ENCODE data around the gene GMEB1.
"Not testable (repeated sequence)": the region's sequence is repeated elsewhere in the genome, so short reads cannot be mapped to it uniquely, and the experiment has no call there.

The GMEB1 gene, protein sequence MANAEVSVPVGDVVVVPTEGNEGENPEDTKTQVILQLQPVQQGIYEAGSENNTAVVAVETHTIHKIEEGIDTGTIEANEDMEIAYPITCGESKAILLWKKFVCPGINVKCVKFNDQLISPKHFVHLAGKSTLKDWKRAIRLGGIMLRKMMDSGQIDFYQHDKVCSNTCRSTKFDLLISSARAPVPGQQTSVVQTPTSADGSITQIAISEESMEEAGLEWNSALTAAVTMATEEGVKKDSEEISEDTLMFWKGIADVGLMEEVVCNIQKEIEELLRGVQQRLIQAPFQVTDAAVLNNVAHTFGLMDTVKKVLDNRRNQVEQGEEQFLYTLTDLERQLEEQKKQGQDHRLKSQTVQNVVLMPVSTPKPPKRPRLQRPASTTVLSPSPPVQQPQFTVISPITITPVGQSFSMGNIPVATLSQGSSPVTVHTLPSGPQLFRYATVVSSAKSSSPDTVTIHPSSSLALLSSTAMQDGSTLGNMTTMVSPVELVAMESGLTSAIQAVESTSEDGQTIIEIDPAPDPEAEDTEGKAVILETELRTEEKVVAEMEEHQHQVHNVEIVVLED

DNA sequence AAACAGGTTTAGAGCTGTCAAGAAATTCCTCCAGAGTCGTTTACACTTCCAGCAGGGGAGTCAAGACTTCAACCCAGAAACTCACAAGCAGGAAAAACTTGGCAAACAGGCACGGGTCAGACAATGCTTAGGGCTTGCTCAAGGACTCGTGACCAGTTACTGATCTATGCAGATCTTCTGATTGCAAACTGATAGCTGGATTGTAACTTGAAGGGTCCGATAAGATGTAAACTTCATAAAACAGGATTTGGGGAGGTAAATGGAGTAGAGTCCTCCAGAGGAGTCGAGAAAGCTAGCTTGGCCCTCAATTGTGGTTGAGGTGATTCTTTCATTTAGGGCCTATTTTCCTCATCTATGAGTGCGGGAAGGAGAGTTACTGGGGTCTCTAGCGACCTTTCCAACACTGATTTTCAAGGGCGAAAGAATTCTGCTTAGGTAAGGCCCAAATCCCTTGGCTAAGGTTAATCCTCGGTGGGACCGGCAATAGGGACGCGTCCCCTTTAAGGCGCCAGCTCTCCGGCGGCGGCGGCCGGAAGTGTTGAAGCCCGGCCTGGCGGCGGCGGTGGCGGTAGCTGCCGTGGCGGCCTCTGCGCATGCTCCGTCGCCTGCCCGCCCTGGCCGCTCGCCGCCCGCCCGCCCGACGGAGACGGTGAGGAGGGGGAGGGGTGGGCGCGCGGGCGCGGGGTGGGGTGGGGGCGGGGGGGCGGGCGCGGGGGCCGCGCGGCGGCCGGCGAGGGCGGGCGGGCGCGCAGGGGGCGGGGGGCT, at the start of gene GMEB1:
Gene GMEB1, plus strand, starts transcription at position 594 of the 765 bp plus-strand sequence. CDS start 14,829 bp downstream, outside the sequence.
- DNase-seq: peak; percentile 87

DNA sequence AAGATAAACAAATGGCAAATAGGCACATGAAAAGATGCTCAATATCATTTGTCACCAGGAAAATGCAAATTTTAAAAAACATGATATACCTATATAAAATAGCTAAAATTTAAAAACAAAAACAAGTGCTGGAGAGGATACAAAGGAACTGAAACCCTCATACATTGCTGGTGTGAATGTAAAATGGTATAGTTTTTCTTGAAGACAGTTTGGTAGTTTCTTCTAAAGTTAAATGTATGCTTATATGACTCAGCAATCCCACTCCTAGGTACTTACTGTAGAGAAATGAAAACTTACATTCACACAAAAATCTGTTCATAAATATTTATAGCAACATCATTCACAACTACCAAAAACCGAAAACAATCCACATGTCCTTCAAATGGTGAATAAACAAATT, 36.9 kb upstream of the GMEB1 start:
- no peak for DNase-seq

DNA sequence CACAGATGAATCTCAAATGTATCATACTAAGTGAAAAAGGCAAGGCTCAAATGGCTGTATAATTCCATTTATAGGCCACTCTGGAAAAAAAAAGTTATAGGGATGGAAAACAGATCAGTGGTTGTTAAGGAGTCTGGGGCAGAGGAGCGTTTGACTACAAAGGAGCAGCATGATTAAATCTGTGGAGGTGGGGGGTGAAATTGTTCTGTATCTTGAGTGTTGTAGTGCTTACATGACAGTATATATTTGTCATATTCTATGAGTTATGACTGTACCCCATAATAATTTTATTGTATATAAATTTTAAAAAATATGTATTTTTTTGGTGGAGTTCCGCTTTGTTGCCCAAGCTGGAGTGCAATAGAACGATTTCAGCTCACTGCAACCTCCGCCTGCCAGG, 36.0 kb upstream of the GMEB1 start:
- no peak for DNase-seq

DNA sequence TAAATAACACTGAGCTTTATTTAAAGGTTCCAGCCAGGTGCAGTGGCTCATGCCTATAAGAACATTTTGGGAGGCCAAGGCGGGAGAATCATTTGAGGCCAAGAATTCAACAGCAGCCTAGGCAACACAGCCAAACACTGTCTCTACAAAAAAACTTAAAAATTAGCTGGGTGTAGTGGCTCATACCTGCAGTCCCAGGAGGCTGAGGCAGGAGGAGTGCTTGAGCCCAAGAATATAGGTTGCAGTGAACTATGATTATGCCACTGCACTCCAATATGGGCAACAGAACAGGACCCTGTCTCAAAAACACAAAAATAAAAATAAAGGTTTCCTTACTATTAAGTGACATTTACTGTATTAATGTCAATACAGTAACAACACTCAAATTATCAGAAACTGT, 27.8 kb upstream of the GMEB1 start:
- peak; percentile 60 for DNase-seq

DNA sequence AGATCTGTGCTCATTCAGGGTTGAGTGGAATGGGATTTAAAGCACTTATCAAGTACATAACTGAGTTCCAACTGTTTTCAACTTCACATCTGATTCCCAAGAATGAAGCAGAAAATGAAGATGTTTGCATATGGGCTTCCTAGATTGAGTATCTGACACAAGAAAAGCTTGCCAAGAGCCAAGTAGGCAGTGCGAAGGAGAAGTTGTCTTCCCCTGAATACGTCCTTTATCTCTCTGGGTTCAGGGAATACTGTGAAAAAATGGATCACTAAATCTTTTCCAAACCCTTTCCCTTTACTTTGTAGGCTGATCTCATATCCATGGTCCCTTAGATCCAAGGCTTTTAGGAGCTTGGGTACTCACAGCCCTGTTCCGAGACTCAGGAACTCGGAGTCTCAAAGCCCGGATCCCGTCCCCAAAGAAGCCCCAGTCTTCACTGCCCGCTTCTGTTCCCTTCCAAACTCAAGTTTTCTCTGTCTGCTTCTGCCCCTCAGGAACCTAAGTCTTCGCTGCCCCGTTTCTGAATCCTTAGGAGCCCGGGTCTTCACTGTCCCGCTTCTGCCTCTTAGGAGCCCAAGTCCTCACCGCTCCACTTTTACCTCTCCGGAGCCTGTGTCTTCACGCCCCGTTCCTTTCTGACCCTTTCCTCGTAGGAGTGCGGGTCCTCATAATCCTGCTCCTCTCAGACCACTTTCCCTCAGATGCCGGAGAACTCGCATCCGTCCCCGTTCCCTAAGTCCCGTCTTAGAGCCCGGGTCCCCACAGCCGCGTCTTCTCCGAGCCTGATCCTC, 26.3 kb upstream of the GMEB1 start:
- DNase-seq: no peak

DNA sequence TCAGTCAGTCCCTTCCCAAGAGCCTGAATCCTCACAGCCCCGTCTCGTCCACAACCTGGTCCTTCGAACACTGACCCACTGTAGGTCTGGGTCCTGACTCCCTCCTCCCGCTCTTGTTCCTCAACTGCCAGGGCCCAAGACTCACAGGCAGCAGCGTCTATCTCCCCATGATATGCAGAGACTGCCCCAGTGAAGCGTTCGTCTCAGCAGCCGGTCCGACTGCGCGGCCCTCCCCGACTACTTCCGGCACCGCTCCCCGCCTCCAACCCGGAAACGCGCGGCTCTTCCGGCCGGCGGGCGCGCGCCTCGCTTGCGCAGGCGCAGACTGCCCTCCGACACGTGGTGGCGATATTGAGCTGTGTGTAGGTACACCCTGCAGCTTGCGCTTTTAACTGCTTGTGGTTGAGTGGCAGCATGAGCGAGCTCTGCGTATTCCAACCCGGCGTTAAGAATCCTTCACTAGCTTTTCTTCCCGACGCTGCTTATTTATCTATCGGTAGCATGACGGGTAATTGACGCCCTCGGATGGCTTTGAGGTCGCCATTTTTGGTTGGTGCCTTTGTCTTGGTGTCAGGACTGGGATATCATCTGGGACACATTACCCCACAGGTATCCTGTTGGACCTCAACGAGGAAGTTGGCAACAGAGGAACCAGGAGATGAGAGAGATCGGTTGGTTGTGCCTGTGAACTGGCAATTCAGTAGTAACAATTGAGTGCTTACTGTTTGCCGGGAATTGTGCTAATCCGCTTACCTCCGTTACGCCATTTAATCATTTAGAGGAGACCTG, 25.5 kb upstream of the GMEB1 start, which contains the start of gene TAF12:
Gene TAF12, minus strand, starts transcription at position 221 of the 789 bp plus-strand sequence. CDS start 20,986 bp downstream, outside the sequence.
- DNase-seq: peak; percentile 97

DNA sequence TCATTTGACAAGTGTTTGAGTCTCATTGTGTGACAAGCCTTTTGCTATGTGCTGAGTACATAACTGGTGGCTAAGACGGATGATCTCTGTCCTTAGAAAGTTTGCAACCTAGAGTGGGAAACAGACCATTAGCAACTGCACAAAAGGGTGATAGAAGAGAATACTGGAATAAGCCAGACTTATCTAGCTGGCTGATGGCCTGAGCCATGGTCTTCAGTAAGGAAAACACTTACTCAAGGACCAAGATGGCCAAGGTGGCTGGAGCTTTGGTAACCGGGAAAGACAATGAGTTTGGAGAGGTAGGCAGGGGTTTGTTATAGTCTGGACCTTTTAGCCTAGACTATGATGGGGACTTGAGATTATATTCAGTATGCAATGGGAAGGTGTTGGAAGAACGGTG, 24.1 kb upstream of the GMEB1 start:
- DNase-seq: no peak

DNA sequence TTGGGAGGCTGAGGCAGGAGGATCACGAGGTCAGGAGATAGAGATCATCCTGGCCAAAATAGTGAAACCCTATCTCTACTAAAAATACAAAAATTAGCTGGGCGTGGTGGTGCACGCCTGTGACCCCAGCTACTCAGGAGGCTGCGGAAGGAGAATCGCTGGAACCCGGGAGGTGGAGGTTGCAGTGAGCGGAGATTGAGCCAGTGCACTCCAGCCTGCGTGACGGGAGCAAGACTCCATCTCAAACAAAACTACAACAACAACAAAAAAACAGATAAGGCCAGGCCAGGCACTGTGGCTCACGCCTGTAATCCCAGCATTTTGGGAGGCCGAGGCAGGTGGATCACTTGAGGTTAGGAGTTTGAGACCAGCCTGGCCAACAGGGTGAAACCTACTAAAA, 23.2 kb upstream of the GMEB1 start:
- DNase-seq: not testable (repeated sequence)

DNA sequence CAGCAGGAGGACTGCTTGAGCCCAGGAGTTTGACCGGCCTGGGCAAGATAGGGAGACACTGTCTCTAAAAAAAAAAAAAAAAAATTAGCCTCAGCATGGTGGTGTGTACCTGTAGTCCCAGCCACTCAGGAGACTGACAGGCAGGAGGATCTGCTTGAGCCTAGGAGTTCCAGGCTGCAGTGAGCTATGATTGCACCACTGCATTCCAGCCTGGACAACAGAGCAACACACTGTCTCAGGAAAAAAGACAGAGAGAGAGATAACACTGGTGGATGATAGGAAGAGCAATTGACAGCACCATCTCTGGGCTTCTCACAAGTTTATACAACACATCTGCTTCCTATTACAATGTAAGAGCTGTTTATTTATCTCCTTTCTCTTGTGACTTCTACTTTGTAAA, 22.5 kb upstream of the GMEB1 start:
- no peak for DNase-seq

DNA sequence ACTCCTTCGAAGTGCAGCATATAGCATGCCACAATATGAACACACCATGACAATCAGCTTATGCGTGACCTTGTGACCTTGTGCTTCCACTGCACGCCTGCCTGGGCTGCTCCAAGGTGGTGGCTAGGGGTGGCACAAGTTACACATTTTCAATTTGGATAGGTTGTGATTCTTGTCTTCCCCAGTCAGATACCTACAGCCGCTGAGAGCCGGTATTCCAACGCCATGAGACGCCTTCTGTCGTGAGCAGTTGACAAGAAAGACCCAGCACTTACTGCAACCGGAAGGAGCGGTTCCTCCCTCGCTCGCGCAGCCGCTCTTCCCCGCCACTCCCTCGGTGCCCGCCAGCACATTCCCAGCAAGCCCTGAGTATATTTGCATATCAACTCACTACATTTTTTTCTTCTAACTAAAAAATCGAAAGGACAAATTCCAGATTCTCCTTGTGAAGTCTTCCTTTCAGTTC, 20.5 kb upstream of the GMEB1 start:
- peak; percentile 94 for DNase-seq

DNA sequence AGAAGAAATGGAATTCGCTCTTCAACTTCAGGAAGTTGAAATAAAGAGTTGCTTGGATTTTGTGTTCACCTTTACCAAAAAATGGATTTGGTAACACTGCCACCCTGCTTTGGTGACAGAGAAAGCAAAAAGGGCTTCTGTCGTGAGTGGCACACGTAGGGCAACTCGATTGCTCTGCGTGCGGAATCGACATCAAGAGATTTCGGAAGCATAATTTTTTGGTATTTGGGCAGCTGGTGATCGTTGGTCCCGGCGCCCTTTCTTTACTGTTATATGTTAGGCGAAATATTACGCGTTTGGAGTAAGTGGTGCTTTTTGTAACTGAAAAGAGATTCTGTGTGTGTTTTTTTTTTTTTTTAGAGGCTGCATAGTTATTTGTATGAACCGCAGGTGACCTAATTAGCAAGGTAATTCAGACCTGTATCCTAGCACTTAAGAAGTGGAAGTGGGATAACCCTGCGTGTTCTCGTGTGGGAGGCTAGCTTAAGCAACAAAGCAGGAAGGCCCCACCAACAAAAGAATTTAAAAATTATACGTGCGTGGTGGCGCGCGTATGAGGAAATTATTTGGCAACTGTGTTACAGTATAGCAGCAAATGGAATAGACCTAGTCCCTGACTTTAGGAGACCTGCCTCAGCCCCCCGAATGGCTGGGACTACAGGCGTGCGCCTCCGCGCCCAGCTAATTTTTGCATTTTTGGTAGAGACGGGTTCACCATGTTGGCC, 19.9 kb upstream of the GMEB1 start, which contains the start of gene RNU11:
Gene RNU11, plus strand, starts transcription at position 127 of the 725 bp plus-strand sequence.
- DNase-seq: peak; percentile 94

DNA sequence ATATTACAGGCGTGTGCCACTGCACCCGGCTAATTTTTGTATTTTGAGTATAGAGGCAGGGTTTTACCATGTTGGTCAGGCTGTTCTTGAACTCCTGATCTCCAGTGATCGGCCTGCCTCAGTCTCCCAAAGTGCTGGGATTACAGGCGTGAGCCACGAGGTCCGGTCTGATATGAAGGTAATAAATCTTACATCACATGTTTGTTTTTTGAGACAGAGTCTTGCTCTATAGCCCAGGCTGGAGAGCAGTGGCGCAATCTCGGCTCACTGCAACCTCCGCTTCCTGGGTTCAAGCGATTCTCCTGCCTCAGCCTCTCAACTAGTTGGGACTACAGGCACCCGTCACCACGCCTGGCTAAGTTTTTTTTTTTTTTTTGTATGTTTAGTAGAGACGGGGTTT, 15.5 kb upstream of the GMEB1 start:
- DNase-seq: not testable (repeated sequence)

DNA sequence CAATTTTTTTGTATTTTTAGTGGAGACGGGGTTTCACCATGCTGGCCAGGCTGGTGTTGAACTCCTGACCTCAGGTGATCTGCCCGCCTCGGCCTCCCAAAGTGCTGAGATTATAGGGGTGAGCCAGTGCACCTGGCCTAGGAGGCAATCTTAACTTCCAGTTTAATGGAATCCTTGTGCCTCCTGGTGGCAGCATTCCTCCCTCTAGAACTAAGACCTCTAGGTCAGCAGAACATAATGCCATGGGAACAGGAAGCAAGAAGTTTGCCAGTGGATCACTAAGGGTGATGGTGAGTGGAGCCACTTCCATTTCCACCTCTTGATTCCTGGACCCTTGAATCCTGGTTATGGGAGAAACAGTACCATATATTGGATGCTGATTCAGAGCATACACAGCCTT, 14.7 kb upstream of the GMEB1 start:
- peak; percentile 25 for DNase-seq

DNA sequence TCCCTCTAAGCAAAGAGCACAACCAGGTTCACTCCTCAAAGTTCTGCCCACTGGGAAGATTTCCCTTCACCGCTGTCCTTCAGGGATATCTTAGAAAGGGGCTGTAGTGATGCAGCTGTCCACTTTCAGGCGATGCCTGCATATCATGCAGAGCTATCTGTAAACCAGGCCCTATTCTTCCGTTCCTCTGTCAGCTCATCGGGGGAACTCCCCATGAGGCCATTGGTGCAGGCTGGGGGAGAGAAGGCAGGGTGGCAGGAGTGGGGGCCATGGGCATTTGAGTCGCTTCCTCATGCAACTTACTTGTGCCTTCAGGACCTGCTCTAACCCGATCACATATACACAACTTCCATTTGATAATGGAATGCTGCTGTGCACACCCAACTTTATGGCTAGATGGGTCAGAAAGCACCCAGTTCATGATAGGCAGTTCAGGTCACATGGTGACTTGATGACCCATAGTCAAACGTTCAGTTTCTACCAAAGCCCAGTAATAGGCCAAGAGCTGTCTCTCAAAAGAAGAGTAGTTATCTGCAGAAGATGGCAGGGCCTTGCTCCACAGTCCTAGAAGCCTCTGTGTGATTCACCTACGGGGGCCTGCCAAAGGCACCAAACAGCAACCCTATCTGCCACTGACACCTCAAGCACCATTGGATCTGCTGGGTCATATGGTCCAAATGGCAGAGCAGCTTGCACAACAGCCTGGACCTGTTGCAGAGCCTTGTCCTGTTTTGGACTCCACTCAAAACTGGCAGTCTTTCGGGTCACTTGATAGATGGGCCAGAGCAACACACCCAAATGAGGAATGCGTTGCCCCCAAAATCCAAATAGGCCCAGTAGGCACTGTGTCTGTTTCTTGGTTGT, 12.9 kb upstream of the GMEB1 start:
- DNase-seq: not testable (repeated sequence)

DNA sequence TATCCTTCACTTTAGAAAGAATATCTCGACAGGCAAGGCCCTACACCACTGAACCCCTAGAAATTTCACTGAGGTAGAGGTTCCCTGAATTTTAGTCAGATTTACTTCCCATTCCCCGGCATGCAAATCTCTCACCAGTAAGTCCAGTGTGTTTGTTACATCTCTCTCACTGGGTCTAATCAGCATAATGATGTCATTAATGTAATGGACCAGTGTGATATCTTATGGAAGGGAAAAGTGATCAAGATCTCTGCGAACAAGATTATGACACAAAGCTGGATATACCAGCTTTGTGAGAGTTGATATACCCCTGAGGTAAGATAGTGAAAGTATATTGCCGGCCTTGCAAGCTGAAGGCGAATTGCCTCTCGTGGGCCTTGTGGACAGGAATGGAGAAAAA, 12.2 kb upstream of the GMEB1 start:
- no peak for DNase-seq

DNA sequence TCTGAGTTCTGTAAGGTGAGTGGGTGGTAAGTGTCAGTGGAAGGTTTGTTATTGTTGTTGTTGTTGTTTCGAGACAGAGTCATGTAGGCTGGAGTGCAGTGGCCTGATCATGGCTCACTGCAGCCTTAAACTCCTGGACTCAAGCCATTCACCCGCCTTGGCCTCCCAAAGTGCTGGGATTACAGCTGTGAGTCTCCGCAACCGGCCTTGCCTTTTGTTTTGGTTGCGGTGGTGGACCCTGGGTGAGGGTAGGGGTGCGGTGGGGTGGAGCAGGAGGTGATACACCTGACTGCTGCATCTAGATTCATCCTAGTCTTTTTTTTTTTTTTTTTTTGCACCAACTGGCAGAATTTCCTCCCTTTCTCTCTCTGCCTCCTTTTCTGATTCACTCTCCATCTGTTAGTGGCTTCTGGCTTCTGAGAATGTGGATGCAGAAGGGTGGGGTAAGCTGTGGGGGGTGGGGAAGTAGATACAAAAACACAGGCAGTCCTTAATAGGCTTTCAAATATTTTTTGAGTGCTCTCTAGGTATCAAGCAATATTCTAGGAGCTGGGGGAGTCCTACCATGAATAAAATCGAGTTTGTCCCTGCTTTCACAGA, 4.6 kb upstream of the GMEB1 start:
- no peak for DNase-seq

DNA sequence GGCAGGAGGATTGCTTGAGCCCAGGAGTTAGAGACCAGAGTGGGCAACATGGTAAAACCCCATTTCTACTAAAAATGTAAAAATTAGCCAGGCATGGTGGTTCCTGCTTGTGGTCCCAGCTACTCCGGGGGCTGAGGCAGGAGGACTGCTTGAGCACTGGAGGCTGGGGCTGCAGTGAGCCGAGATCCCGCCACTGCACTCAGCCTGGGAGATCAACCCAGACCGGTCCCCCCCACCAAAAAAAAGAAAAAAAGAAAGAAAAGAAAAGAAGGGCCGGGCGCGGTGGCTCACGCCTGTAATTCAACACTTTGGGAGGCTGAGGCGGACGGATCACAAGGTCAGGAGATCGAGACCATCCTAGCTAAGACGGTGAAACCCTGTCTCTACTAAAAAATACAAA, 1.8 kb upstream of the GMEB1 start:
- no peak for DNase-seq

DNA sequence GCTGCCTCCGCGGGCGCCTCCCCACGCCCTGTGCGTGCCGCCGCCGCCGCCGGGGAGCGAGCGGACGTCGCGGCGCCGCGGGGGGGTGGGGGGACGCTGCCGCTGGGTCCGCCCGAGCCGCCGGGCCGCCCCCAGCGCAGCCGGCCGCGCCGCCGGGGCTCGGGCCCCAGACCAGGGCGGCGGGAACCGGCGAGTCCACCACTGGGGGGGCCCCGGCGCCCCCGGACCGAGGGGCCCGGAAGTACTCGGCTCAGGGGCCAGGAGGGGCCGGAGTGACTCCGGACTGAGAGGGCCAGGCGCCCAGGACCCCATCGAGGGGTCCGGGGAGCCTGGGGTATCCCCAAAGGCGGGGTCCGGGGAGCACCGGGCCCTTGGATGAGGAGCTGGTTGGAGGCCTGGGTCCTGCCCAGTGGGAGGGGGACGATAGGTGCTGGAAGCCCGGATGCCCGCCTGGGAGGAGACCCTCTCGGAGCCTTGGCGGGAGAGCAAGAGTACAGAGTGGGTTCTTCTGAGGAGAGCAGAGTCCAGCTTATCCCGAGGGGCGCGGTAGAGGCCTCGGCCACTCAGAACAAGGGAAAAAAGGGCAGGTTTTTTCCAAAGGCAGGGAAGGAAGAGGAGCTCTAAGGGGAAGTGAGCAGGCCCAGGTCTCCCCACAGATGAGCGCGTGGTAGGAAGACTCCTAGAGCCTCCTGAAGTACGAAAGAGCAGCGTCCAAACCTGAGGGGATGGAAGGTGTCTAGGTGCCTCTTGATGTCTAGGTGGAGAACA, 556 bp downstream of the GMEB1 start:
- DNase-seq: peak; percentile 37

DNA sequence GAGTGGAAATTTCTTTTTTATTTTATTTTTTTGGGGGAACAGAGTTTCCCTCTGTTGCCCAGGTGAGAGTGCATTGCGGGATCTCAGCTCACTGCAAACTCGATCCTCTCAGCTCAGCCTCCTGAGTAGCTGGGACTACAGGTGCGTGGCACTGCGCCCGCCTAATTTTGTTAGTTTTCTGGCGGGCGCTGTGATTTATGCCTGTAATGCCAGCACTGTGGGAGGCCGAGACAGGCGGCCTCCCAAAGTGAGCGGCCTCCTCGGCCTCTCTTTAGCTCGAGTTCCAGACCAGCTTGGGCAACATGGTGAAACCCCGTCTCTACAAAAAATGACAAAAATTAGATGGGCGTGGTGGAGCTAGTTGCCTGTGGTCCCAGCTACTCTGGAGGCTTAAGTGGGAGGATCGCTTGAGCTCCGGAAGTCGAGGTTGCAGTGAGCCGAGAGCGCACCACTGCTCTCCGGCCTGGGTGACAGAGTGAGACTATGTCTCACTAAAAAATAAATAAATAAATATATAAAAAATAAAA, 2.7 kb downstream of the GMEB1 start:
- DNase-seq: no peak

Measured in CD4-positive, alpha-beta T cell treated with Interleukin-21 for 1 hour (primary cell).